ENCODE measurements around the gene NBDY. TPM values are rescaled to one million over a fixed set of nuclear protein-coding genes. Genes with fewer than 3 reads are reported as not detected.
"Not testable (repeated sequence)": the region's sequence is repeated elsewhere in the genome, so short reads cannot be mapped to it uniquely, and the experiment has no call there.

Gene NBDY
- polyA plus RNA-seq, 10 donors, result 39.0 to 59.0 (median 48.9) TPM

GRCh38 chrX:56798866-56799758 is 70.1 kb downstream of the NBDY start:
- peak in 1 of 3 donors; percentile 77 for DNase-seq

GRCh38 chrX:56800307-56800706 is 71.3 kb downstream of the NBDY start:
- DNase-seq, result no peak

- no peak for DNase-seq
Observed at GRCh38 chrX:56800801-56801200, 71.8 kb downstream of the NBDY start.

GRCh38 chrX:56802428-56802827 is 73.4 kb downstream of the NBDY start:
- no peak for DNase-seq

- peak; percentile 30 to 91 (median 63) for DNase-seq
Observed at GRCh38 chrX:56802921-56803849, 74.1 kb downstream of the NBDY start.

- peak in 1 of 3 donors; percentile 15 for DNase-seq
Observed at GRCh38 chrX:56803850-56804681, 75.0 kb downstream of the NBDY start.

GRCh38 chrX:56804867-56805266 is 75.8 kb downstream of the NBDY start:
- no peak for DNase-seq

GRCh38 chrX:56805399-56805798 is 76.4 kb downstream of the NBDY start:
- DNase-seq, result no peak

- not testable (repeated sequence) for DNase-seq
Observed at GRCh38 chrX:56806176-56806575, 77.1 kb downstream of the NBDY start.

- DNase-seq, result no peak
Observed at GRCh38 chrX:56811599-56811998, 82.6 kb downstream of the NBDY start.

GRCh38 chrX:56812515-56813105 is 83.6 kb downstream of the NBDY start:
- DNase-seq, result no peak

GRCh38 chrX:56813318-56813837 is 84.3 kb downstream of the NBDY start:
- no peak for DNase-seq

GRCh38 chrX:56817179-56817578 is 88.1 kb downstream of the NBDY start:
- no peak for DNase-seq

GRCh38 chrX:56826020-56826419 is 97.0 kb downstream of the NBDY start:
- no peak for DNase-seq

- DNase-seq, result no peak
Observed at GRCh38 chrX:56833626-56834025, 104.6 kb downstream of the NBDY start.

GRCh38 chrX:56853436-56853835 is 124.4 kb downstream of the NBDY start:
- DNase-seq, result no peak

GRCh38 chrX:56857042-56857441 is 128.0 kb downstream of the NBDY start:
- no peak for DNase-seq

GRCh38 chrX:56860888-56861287 is 131.8 kb downstream of the NBDY start:
- DNase-seq, result no peak
